ENCODE measurements around the gene OTOS. TPM values are rescaled to one million over a fixed set of nuclear protein-coding genes. Genes with fewer than 3 reads are reported as not detected.

The OTOS gene
- total and polyA plus RNA-seq, 4 donors, result not detected

GRCh38 chr2:240155745-240156390 lies 15.4 kb upstream of the OTOS start:
- Histone ChIP-seq H3K36me3 (ENCODE audit: control insufficient read depth in 4 of 4, insufficient read depth in 4 of 4, low read length in 4 of 4) (no peaks in the 10 kb centered on the region), H3K27ac (ENCODE audit: low read depth in 1 of 2, low read length in 1 of 2) (no peak overlapping the region), H3K27me3 (ENCODE audit: control insufficient read depth in 3 of 3, insufficient read depth in 3 of 3, low read length in 2 of 3) (peaks cover 0 to 3% (median 0%) of the 10 kb centered on the region in 3 donors), H3K9ac (ENCODE audit: insufficient read depth in 1 of 2, low read length in 2 of 2) (no peak overlapping the region), H3K4me3 (no peak overlapping the region), H3K9me3 (ENCODE audit: control insufficient read depth in 4 of 4, insufficient read depth in 3 of 4, low read length in 3 of 4) (peaks cover 0 to 4% (median 1%) of the 10 kb centered on the region in 4 donors), H3K4me1 (ENCODE audit: control insufficient read depth in 5 of 5, insufficient read depth in 5 of 5, low read length in 5 of 5) (peaks cover 0 to 17% (median 0%) of the 10 kb centered on the region in 5 donors)
- no peak for ATAC-seq (ENCODE audit: insufficient read depth, low FRiP score)
- 73 to 83% methylated on average over 13 of the region's 13 CpGs for WGBS, 2 donors
- DNase-seq, result peak; percentile 38 to 52 (median 52)
- TF ChIP-seq, protein P1, sequence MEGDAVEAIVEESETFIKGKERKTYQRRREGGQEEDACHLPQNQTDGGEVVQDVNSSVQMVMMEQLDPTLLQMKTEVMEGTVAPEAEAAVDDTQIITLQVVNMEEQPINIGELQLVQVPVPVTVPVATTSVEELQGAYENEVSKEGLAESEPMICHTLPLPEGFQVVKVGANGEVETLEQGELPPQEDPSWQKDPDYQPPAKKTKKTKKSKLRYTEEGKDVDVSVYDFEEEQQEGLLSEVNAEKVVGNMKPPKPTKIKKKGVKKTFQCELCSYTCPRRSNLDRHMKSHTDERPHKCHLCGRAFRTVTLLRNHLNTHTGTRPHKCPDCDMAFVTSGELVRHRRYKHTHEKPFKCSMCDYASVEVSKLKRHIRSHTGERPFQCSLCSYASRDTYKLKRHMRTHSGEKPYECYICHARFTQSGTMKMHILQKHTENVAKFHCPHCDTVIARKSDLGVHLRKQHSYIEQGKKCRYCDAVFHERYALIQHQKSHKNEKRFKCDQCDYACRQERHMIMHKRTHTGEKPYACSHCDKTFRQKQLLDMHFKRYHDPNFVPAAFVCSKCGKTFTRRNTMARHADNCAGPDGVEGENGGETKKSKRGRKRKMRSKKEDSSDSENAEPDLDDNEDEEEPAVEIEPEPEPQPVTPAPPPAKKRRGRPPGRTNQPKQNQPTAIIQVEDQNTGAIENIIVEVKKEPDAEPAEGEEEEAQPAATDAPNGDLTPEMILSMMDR (IDR thresholded peaks at IDR 0.05; ENCODE audit: control extremely low read depth, extremely low read depth), result no peak

DNA sequence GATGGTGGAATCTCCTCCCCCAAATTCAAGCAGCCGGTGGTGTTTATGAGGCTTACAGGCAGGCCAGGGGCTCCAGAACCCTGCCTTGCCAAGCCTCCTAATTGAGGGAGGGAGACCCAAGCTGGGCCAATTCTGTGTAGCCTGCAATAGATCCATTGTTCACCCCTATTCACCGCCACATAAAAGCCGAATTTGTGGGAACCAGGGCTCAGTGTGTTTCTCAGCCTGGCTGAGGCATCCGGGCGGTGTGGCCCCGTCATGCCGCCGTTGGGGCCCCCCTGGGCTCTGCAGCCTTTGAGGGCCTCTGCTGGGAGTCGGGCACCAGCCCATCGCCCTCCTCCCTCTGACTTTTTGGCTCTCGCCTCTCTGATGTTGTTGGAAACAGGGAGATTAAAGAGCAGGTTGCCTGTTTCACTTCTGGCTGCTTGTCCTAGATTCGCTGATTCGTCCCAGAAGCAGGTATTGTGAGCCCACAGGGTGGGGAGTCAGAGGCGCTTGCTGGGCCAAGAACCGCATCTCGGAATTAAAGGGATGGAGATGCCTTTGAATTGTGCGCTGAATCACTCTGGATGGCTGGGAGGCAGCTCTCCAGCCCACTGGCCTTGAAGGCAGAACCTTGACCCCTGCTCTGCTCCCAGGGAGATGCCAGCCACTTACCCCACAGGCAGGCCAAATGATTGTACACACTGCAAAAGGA lies 14.7 kb upstream of the OTOS start:
- H3K9me3 ChIP-seq (ENCODE audit: control insufficient read depth in 4 of 4, insufficient read depth in 3 of 4, low read length in 3 of 4), result peaks cover 0 to 4% (median 1%) of the 10 kb centered on the region in 4 donors
- peaks cover 0 to 17% (median 0%) of the 10 kb centered on the region in 5 donors for H3K4me1 ChIP-seq (ENCODE audit: control insufficient read depth in 5 of 5, insufficient read depth in 5 of 5, low read length in 5 of 5)
- no peak overlapping the region for H3K9ac ChIP-seq (ENCODE audit: insufficient read depth in 1 of 2, low read length in 2 of 2)
- DNase-seq (peak in 1 of 3 donors; percentile 7), ATAC-seq (ENCODE audit: insufficient read depth, low FRiP score) (no peak)
- H3K27me3 ChIP-seq (ENCODE audit: control insufficient read depth in 3 of 3, insufficient read depth in 3 of 3, low read length in 2 of 3), result peaks cover 0 to 3% (median 0%) of the 10 kb centered on the region in 3 donors
- H3K36me3 ChIP-seq (ENCODE audit: control insufficient read depth in 4 of 4, insufficient read depth in 4 of 4, low read length in 4 of 4), result no peaks in the 10 kb centered on the region
- no peak overlapping the region for H3K27ac ChIP-seq (ENCODE audit: low read depth in 1 of 2, low read length in 1 of 2)
- TF ChIP-seq, protein P1 (IDR thresholded peaks at IDR 0.05; ENCODE audit: control extremely low read depth, extremely low read depth), result no peak
- no peak overlapping the region for H3K4me3 ChIP-seq
- WGBS, 2 donors, result 77 to 79% methylated on average over 17 of the region's 17 CpGs

DNA sequence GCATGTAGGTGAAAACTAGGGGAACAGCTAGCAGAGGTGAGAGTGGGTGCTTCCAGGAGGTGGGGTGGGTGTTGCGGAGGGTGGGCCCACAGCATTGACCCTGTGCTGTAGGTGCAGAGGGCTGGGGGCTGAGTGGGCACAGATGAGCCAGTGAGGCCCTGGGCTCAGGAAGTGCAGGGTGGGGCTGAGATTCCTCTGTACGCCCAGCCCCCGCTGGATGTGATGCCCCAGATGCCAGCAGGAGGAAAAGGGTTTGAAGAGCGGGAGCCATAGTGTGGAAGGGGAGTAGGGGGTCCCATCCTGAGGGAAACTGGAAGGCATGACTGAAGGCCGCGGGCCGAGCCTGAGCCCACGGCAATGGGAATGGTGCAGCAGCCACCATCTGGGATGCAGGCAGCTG lies 14.1 kb upstream of the OTOS start:
- H3K9me3 ChIP-seq (ENCODE audit: control insufficient read depth in 4 of 4, insufficient read depth in 3 of 4, low read length in 3 of 4), result peaks cover 0 to 4% (median 1%) of the 10 kb centered on the region in 4 donors
- TF ChIP-seq, protein P1 (IDR thresholded peaks at IDR 0.05; ENCODE audit: control extremely low read depth, extremely low read depth), result no peak
- ATAC-seq (ENCODE audit: insufficient read depth, low FRiP score) (no peak), DNase-seq (no peak)
- WGBS, 2 donors, result 90 to 91% methylated on average over 8 of the region's 8 CpGs
- H3K27ac ChIP-seq (ENCODE audit: low read depth in 1 of 2, low read length in 1 of 2), result no peak overlapping the region
- H3K36me3 ChIP-seq (ENCODE audit: control insufficient read depth in 4 of 4, insufficient read depth in 4 of 4, low read length in 4 of 4), result no peaks in the 10 kb centered on the region
- peaks cover 0 to 3% (median 0%) of the 10 kb centered on the region in 3 donors for H3K27me3 ChIP-seq (ENCODE audit: control insufficient read depth in 3 of 3, insufficient read depth in 3 of 3, low read length in 2 of 3)
- H3K9ac ChIP-seq (ENCODE audit: insufficient read depth in 1 of 2, low read length in 2 of 2), result no peak overlapping the region
- no peak overlapping the region for H3K4me3 ChIP-seq
- H3K4me1 ChIP-seq (ENCODE audit: control insufficient read depth in 5 of 5, insufficient read depth in 5 of 5, low read length in 5 of 5), result peaks cover 0 to 17% (median 0%) of the 10 kb centered on the region in 5 donors
